AG04449 (cell line): Measurements from ENCODE around the gene CD38.

ENCODE experiments used
- CTCF ChIA-PET: fragments of 350-600 bp; formaldehyde crosslinking; extraction: SDS; loops from one replicate; lab custom pipeline; 2021; ENCODE audit warnings: antibody characterized with exemption; lab: Yijun Ruan, JAX
- POLR2A ChIA-PET: fragments of 400-600, 350-600 bp; formaldehyde crosslinking; extraction: SDS; loops from one replicate; lab custom pipeline; 2020; ENCODE audit warnings: antibody characterized with exemption, inconsistent platforms; lab: Yijun Ruan, JAX
- DNase-seq: peaks from one replicate; pipeline ENCODE4 v3.0.0-alpha.2; 2010; ENCODE audit warnings: low read depth, low spot score
- H3K4me3 ChIP-seq: 2 replicates; pipeline ENCODE4 v1.5.1; 2011; ENCODE audit warnings: low read depth, mild to moderate bottlenecking, control low read depth, low read length
- CTCF ChIP-seq: IDR thresholded peaks from one replicate; pipeline ENCODE4 v1.5.1; 2011; ENCODE audit warnings: mild to moderate bottlenecking, moderate library complexity, low read length, control low read depth, inconsistent platforms; ENCODE audit not compliant: insufficient read depth; ENCODE audit errors: missing control alignments

Gene CD38

DNA sequence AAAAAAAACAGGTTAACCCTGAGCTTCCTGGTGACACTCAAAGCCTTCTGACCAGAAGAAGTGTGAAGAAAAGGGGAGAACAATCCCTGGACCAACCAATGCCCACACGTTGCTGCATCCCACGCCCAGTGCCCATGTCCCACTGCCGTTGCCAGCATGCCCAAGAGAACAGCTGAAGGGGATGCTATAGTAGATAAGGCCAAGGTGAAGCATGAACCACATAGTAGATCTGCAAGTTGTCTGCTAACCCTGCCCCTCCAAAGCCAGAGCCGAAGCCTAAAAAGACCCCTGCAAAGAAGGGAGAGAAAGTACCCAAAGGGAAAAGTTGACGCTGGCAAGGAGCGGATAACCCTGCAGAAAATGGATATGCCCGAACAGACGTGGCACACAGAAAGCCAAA is 11.3 kb upstream of the CD38 start:
- no peak for DNase-seq
- POLR2A ChIA-PET, result no interaction called here
- CTCF ChIA-PET, result interaction anchor here (0.8 to 1.3 kb wide), 2 partner anchors 39 kb away, joined by 3 read pairs; no protein-coding TSS in a partner anchor
- no peak for TF ChIP-seq CTCF
- H3K4me3 ChIP-seq, result no peak overlapping the region

DNA sequence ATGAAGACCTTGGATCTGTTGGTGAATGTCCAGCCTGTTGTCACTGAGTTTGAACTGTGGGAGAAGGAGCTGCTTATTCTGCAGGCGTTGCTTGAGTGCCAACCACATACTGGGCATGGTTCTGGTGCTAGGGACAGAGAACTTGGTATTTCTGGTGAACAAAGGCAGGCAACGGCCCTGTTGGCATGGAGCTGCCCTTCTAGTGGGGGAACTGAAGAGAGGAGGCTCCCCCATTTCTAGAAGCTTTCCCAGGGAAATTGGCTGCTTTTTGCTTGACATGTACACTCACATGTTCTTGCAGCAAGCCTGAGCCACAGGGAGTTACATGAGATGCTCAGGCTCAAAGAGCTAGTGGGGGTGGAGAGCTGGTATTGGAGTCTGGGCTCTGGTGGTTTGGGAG is 8.9 kb upstream of the CD38 start:
- ChIA-PET POLR2A (no interaction called here), CTCF (interaction anchor here (2.7 kb wide), 1 partner anchor 11 kb away, joined by 8 read pairs; no protein-coding TSS in a partner anchor)
- H3K4me3 ChIP-seq, result no peak overlapping the region
- no peak for DNase-seq
- TF ChIP-seq CTCF, result no peak

GRCh38 chr4:15771216-15772058 is 6.7 kb upstream of the CD38 start:
- TF ChIP-seq CTCF, result no peak
- ChIA-PET CTCF (interaction anchor here (2.0 to 2.7 kb wide), 2 partner anchors 8 to 34 kb away, joined by 6 to 8 read pairs; no protein-coding TSS in a partner anchor), POLR2A (no interaction called here)
- H3K4me3 ChIP-seq, result no peak overlapping the region
- no peak for DNase-seq

DNA sequence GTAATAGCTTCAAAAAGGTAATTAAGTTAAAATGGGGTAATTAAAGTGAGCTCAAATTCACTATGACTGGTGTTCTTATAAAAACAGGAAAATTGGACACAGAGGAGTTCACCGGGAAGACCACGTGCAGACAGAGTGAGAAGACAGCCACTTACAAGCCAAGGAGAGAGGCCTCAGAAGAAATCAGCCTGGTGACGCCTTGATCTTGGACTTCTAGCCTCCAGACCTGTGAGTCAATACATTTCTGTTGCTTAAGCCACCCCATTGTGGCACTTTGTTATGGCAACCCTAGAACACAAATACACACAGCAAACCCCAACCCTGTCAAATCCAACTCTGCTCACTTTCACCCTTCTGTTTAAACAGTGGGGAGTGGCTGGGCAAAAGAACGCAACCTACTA is 4.1 kb upstream of the CD38 start:
- ChIA-PET POLR2A (no interaction called here), CTCF (interaction anchor here (1.0 kb wide), 1 partner anchor 32 kb away, joined by 3 read pairs; no protein-coding TSS in a partner anchor)
- TF ChIP-seq CTCF, result no peak
- no peak for DNase-seq
- no peak overlapping the region for H3K4me3 ChIP-seq

DNA sequence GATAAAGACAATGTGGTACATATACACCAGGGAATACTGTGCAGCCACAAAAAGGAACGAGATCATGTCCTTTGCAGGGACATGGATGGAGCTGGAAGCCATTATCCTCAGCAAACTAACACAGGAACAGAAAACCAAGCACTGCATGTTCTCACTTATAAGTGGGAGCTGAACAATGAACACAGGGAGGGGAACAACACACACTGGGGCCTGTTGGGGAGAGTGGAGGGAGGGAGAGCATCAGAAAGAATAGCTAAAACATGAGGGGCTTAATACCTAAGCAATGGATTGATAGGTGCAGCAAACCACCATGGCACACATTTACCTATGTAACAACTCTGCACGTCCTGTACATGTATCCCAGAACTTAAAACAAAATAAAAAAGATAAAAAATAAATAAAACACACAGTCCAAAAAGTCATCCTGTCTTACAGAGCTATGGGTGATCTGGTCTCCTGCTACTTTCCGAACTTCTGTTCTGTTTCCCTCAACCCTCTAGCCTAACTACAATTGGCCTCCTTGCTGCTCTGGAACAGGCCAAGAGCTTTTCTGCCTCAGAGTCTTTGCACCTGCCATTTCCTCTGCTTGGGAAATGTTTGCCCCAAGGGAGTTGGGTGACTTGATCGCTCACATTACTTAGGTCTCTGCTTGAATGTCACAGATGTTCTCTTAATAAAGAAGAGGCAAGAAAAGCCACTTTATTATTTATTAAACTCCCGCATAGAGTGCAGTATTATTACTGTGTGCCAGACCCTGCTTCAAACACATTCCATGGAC is 1.1 kb upstream of the CD38 start:
- CTCF ChIA-PET, result interaction anchor here (2.2 kb wide), 1 partner anchor 29 kb away, joined by 7 read pairs; no protein-coding TSS in a partner anchor
- no peak for DNase-seq
- POLR2A ChIA-PET, result no interaction called here
- no peak for TF ChIP-seq CTCF
- H3K4me3 ChIP-seq, result no peak overlapping the region
